OCI-LY3 (cell line): ENCODE data around the gene FOCAD.

Experiments
- H2AFZ ChIP-seq: fragments of 200-600, 300-600 bp; shearing (Covaris generic); 2 replicates; pipeline ENCODE4 v1.6.0; 2014; ENCODE audit warnings: antibody characterized with exemption, low read depth, low read length
- H3K27ac ChIP-seq: fragments of 200-600, 300-600 bp; sonication (generic); 2 replicates; pipeline ENCODE4 v1.5.1; 2014; ENCODE audit warnings: mild to moderate bottlenecking, low read length, moderate library complexity, mixed read lengths
- H3K27me3 ChIP-seq: fragments of 200-600, 300-600 bp; sonication (generic); 2 replicates; pipeline ENCODE4 v1.6.1; 2014; ENCODE audit warnings: low read depth, low read length, mixed read lengths
- H3K36me3 ChIP-seq: fragments of 200-600, 300-600 bp; sonication (generic); replicated peaks from 2 replicates; pipeline ENCODE3; 2014; ENCODE audit warnings: low read depth, low read length, mixed read lengths
- H3K4me1 ChIP-seq: fragments of 300-600, 200-600 bp; sonication (generic); 2 replicates; pipeline ENCODE4 v1.6.1; 2014; ENCODE audit warnings: low read length, mixed read lengths
- H3K4me2 ChIP-seq: fragments of 200-600, 300-600 bp; sonication (generic); 2 replicates; pipeline ENCODE4 v1.6.1; 2014; ENCODE audit warnings: low read length, mixed read lengths
- H3K4me3 ChIP-seq: fragments of 300-600, 200-600 bp; sonication (generic); 2 replicates; pipeline ENCODE4 v1.5.1; 2014; ENCODE audit warnings: antibody characterized with exemption, mild to moderate bottlenecking, low read length, moderate library complexity
- H3K79me2 ChIP-seq: fragments of 300-600, 200-600 bp; shearing (Covaris generic); 2 replicates; pipeline ENCODE4 v1.6.1; 2014; ENCODE audit warnings: mild to moderate bottlenecking, low read length, mixed read lengths
- H3K9ac ChIP-seq: fragments of 300-600, 200-600 bp; shearing (Covaris generic); 2 replicates; pipeline ENCODE4 v1.6.0; 2014; ENCODE audit warnings: mild to moderate bottlenecking, low read length, moderate library complexity
- H3K9me3 ChIP-seq: fragments of 200-600, 300-600 bp; shearing (Covaris generic); 2 replicates; pipeline ENCODE4 v1.6.1; 2014; ENCODE audit warnings: low read length, mixed read lengths; ENCODE audit not compliant: insufficient read depth
- H4K20me1 ChIP-seq: fragments of 200-600, 300-600 bp; sonication (generic); 2 replicates; pipeline ENCODE4 v1.6.1; 2016; ENCODE audit warnings: low read length, mixed read lengths; ENCODE audit not compliant: insufficient read depth
- CTCF ChIP-seq: fragments of 200-600, 300-600 bp; sonication (generic); IDR thresholded peaks from 2 replicates; pipeline ENCODE4 v1.5.1; 2014; ENCODE audit warnings: antibody characterized with exemption, low read length, low read depth
- EZH2phosphoT487 ChIP-seq: fragments of 200-600 bp; shearing (Covaris generic); IDR thresholded peaks from 2 replicates; pipeline ENCODE4 v1.6.1; 2018; ENCODE audit warnings: antibody characterized with exemption, mixed run types, low read depth

Gene FOCAD

GRCh38 chr9:20988671-20989315 lies 304.7 kb downstream of the FOCAD start:
- Histone ChIP-seq H4K20me1 (no peaks in the 10 kb centered on the region), H3K36me3 (peaks cover 15% of the 10 kb centered on the region), H3K27ac (no peak overlapping the region), H3K9ac (no peak overlapping the region), H3K4me1 (peaks cover 15% of the 10 kb centered on the region), H3K9me3 (peaks cover 10% of the 10 kb centered on the region; the same call in 1 of the 2 replicates), H3K4me2 (no peak overlapping the region), H3K4me3 (no peak overlapping the region), H2AFZ (no peak overlapping the region), H3K27me3 (no peaks in the 10 kb centered on the region), H3K79me2 (no peaks in the 10 kb centered on the region)
- TF ChIP-seq EZH2phosphoT487: no peak
- no peak for TF ChIP-seq CTCF

- H3K4me1 ChIP-seq: peaks cover 15% of the 10 kb centered on the region
- peaks cover 10% of the 10 kb centered on the region; the same call in 1 of the 2 replicates for H3K9me3 ChIP-seq
- no peaks in the 10 kb centered on the region for H3K27me3 ChIP-seq
- peaks cover 19% of the 10 kb centered on the region for H3K36me3 ChIP-seq
- H3K4me3 ChIP-seq: no peak overlapping the region
- H3K27ac ChIP-seq: no peak overlapping the region
- H2AFZ ChIP-seq: no peak overlapping the region
- no peak overlapping the region for H3K4me2 ChIP-seq
- no peak overlapping the region for H3K9ac ChIP-seq
- no peaks in the 10 kb centered on the region for H4K20me1 ChIP-seq
- TF ChIP-seq EZH2phosphoT487 (no peak), CTCF (no peak)
- H3K79me2 ChIP-seq: no peaks in the 10 kb centered on the region
Observed at GRCh38 chr9:20989923-20990341, 305.9 kb downstream of the FOCAD start.

GRCh38 chr9:20990867-20991266 lies 306.8 kb downstream of the FOCAD start:
- H4K20me1 ChIP-seq: no peaks in the 10 kb centered on the region
- no peak overlapping the region for H3K4me3 ChIP-seq
- H3K36me3 ChIP-seq: peaks cover 19% of the 10 kb centered on the region
- H2AFZ ChIP-seq: no peak overlapping the region
- H3K4me1 ChIP-seq: peaks cover 22% of the 10 kb centered on the region
- H3K9ac ChIP-seq: no peak overlapping the region
- TF ChIP-seq CTCF: no peak
- no peak for TF ChIP-seq EZH2phosphoT487
- peaks cover 10% of the 10 kb centered on the region; the same call in 1 of the 2 replicates for H3K9me3 ChIP-seq
- no peak overlapping the region for H3K4me2 ChIP-seq
- H3K79me2 ChIP-seq: no peaks in the 10 kb centered on the region
- no peak overlapping the region for H3K27ac ChIP-seq
- H3K27me3 ChIP-seq: no peaks in the 10 kb centered on the region

- Histone ChIP-seq H3K9me3 (peaks cover 10% of the 10 kb centered on the region; the same call in 1 of the 2 replicates), H3K27me3 (no peaks in the 10 kb centered on the region), H3K9ac (no peak overlapping the region), H2AFZ (no peak overlapping the region), H3K4me3 (no peak overlapping the region), H3K36me3 (peaks cover 17% of the 10 kb centered on the region), H3K27ac (no peak overlapping the region), H4K20me1 (no peaks in the 10 kb centered on the region), H3K4me2 (no peak overlapping the region), H3K79me2 (no peaks in the 10 kb centered on the region), H3K4me1 (peaks cover 18% of the 10 kb centered on the region)
- no peak for TF ChIP-seq CTCF
- no peak for TF ChIP-seq EZH2phosphoT487
Observed at GRCh38 chr9:20994486-20994885, 310.4 kb downstream of the FOCAD start.
